Measurements from ENCODE around the gene ARHGAP21. TPM values are rescaled to one million over a fixed set of nuclear protein-coding genes. Genes with fewer than 3 reads are reported as not detected.
A peak's percentile ranks its signal among the peaks of the same experiment; 100 is the strongest.

Gene ARHGAP21
- total and polyA plus RNA-seq, 2 experiments from 2014 or later = 24.0 to 88.2 TPM

GRCh38 chr10:24706479-24707118, 17.1 kb downstream of the ARHGAP21 start:
- no peaks in the 10 kb centered on the region for H3K36me3 ChIP-seq
- peaks cover 12% of the 10 kb centered on the region for H3K4me1 ChIP-seq (ENCODE audit: low read depth)
- no peaks in the 10 kb centered on the region for H3K27me3 ChIP-seq
- no peak overlapping the region for H3K27ac ChIP-seq
- H3K9me3 ChIP-seq (ENCODE audit: low read depth) = no peaks in the 10 kb centered on the region
- TF ChIP-seq, protein P1, sequence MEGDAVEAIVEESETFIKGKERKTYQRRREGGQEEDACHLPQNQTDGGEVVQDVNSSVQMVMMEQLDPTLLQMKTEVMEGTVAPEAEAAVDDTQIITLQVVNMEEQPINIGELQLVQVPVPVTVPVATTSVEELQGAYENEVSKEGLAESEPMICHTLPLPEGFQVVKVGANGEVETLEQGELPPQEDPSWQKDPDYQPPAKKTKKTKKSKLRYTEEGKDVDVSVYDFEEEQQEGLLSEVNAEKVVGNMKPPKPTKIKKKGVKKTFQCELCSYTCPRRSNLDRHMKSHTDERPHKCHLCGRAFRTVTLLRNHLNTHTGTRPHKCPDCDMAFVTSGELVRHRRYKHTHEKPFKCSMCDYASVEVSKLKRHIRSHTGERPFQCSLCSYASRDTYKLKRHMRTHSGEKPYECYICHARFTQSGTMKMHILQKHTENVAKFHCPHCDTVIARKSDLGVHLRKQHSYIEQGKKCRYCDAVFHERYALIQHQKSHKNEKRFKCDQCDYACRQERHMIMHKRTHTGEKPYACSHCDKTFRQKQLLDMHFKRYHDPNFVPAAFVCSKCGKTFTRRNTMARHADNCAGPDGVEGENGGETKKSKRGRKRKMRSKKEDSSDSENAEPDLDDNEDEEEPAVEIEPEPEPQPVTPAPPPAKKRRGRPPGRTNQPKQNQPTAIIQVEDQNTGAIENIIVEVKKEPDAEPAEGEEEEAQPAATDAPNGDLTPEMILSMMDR (IDR thresholded peaks at IDR 0.05; ENCODE audit: low read depth, low read length) = no peak
- peak; percentile 48 to 96 for DNase-seq (ENCODE audit: low read depth in 1 of 2, low spot score in 1 of 2)
- H3K4me3 ChIP-seq = no peak overlapping the region

DNA sequence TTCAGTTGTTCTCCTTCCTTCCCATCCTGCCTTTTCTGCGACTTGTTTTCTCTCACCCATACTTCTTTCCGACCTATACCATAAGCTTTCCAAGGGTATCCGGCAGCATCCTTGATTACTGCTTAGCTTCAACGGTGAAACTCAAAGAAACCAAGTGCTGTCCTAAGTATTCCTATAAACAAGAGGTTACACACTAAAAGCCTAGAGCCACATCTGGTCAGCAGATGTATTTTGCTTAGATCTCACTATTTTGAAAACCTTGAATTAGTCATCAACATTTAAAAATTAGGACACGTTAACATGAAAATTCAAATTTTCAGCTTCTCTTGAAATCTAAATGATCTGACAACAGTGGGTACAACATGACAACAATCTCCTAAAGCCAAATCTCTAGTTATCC, 20.0 kb downstream of the ARHGAP21 start:
- DNase-seq (ENCODE audit: low read depth in 1 of 2, low spot score in 1 of 2) = peak in 1 of 2 donors; percentile 41
- Histone ChIP-seq H3K27me3 (no peaks in the 10 kb centered on the region), H3K27ac (no peak overlapping the region), H3K4me1 (ENCODE audit: low read depth) (peaks cover 31% of the 10 kb centered on the region), H3K9me3 (ENCODE audit: low read depth) (no peaks in the 10 kb centered on the region), H3K4me3 (no peak overlapping the region), H3K36me3 (no peaks in the 10 kb centered on the region)
- TF ChIP-seq, protein P1 (IDR thresholded peaks at IDR 0.05; ENCODE audit: low read depth, low read length) = no peak

DNA sequence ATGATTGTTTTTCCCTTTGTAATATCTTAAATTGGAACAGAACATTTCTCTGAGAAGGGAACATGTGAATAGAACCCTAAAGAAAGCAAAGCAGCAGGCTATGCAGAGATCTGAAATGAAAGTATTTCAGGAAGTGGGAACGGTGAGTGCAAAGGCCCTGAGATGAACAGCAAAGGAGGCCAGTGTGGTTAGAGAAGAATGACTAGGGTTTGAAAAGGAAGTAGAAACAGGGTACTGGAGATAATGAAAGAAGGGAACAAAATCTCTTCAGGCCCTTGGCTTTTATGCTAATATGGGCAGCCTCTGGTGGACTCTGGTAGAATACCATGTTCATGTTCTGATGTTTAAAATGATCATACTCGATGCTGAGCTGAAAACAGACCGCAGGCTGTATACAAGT, 22.2 kb downstream of the ARHGAP21 start:
- Histone ChIP-seq H3K9me3 (ENCODE audit: low read depth) (no peaks in the 10 kb centered on the region), H3K4me3 (no peak overlapping the region), H3K27me3 (no peaks in the 10 kb centered on the region), H3K4me1 (ENCODE audit: low read depth) (peaks cover 25% of the 10 kb centered on the region), H3K36me3 (no peaks in the 10 kb centered on the region), H3K27ac (peak overlapping the region; percentile 2)
- TF ChIP-seq, protein P1 (IDR thresholded peaks at IDR 0.05; ENCODE audit: low read depth, low read length) = no peak
- peak in 1 of 2 donors; percentile 33 for DNase-seq (ENCODE audit: low read depth in 1 of 2, low spot score in 1 of 2)

GRCh38 chr10:24700948-24701347, 22.7 kb downstream of the ARHGAP21 start:
- TF ChIP-seq, protein P1 (IDR thresholded peaks at IDR 0.05; ENCODE audit: low read depth, low read length) = no peak
- Histone ChIP-seq H3K27ac (peak overlapping the region; percentile 36), H3K36me3 (no peaks in the 10 kb centered on the region), H3K9me3 (ENCODE audit: low read depth) (no peaks in the 10 kb centered on the region), H3K4me1 (ENCODE audit: low read depth) (peaks cover 21% of the 10 kb centered on the region), H3K4me3 (no peak overlapping the region), H3K27me3 (no peaks in the 10 kb centered on the region)
- no peak for DNase-seq (ENCODE audit: low read depth in 1 of 2, low spot score in 1 of 2)

DNA sequence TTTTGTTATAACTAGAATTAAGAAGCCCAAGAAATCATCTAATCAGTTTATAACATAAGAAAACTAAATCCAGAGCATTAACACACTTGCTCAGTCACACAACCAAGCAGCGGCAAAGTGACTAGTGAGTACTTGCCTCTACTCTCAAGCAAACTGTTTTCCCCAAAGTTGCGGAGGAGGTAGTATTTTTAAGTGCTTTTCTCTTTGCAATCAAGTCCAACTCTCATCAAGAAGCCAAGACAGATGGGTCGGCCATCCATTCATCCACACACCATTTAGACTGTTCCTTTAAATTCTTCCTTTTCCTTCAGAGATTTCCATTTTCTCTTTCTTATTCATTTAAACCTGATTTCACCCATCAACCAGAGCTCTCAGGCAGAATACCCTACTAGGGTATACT, 25.4 kb downstream of the ARHGAP21 start:
- TF ChIP-seq, protein P1 (IDR thresholded peaks at IDR 0.05; ENCODE audit: low read depth, low read length) = no peak
- H3K4me1 ChIP-seq (ENCODE audit: low read depth) = peaks cover 21% of the 10 kb centered on the region

More for the DNA sequence above, 25.4 kb downstream of the ARHGAP21 start:
- Histone ChIP-seq H3K36me3 (no peaks in the 10 kb centered on the region), H3K27ac (no peak overlapping the region), H3K4me3 (no peak overlapping the region), H3K9me3 (ENCODE audit: low read depth) (no peaks in the 10 kb centered on the region), H3K27me3 (no peaks in the 10 kb centered on the region)
- DNase-seq (ENCODE audit: low read depth in 1 of 2, low spot score in 1 of 2) = no peak
